ENCODE measurements around the gene GALNT17. TPM values are rescaled to one million over a fixed set of nuclear protein-coding genes. Genes with fewer than 3 reads are reported as not detected.

GALNT17 gene
- total RNA-seq, 1 donor from 2014 or later: 3.9 TPM

GRCh38 chr7:71120096-71120495 is 11.8 kb upstream of the GALNT17 start:
- Mint-ChIP-seq H3K4me3 (ENCODE audit: low read depth) (no peak overlapping the region), H3K27ac (no peak overlapping the region), H3K36me3 (ENCODE audit: insufficient read depth) (no peaks in the 10 kb centered on the region), H3K27me3 (no peaks in the 10 kb centered on the region), H3K4me1 (ENCODE audit: low read depth) (no peaks in the 10 kb centered on the region), H3K9me3 (ENCODE audit: low read depth) (no peaks in the 10 kb centered on the region)
- TF ChIP-seq CTCF (IDR thresholded peaks at IDR 0.05; ENCODE audit: unreplicated experiment): no peak
- DNase-seq (ENCODE audit: low spot score, unreplicated experiment): no peak

- peaks cover 36% of the 10 kb centered on the region for H3K27me3 Mint-ChIP-seq
These were observed 2.8 kb upstream of the GALNT17 start for GRCh38 chr7:71129126-71129525.

GRCh38 chr7:71130031-71130679 is 1.8 kb upstream of the GALNT17 start:
- no peak overlapping the region for H3K27ac Mint-ChIP-seq

More at GRCh38 chr7:71129126-71129525, 2.8 kb upstream of the GALNT17 start:
- Mint-ChIP-seq H3K36me3 (ENCODE audit: insufficient read depth) (no peaks in the 10 kb centered on the region), H3K27ac (no peak overlapping the region), H3K9me3 (ENCODE audit: low read depth) (no peaks in the 10 kb centered on the region), H3K4me3 (ENCODE audit: low read depth) (no peak overlapping the region), H3K4me1 (ENCODE audit: low read depth) (peaks cover 4% of the 10 kb centered on the region)
- TF ChIP-seq CTCF (IDR thresholded peaks at IDR 0.05; ENCODE audit: unreplicated experiment): no peak
- DNase-seq (ENCODE audit: low spot score, unreplicated experiment): no peak

GRCh38 chr7:71131256-71132126 is 453 bp upstream of the GALNT17 start:
- H3K4me1 Mint-ChIP-seq (ENCODE audit: low read depth): peaks cover 4% of the 10 kb centered on the region
- peaks cover 49% of the 10 kb centered on the region for H3K27me3 Mint-ChIP-seq
- no peak overlapping the region for H3K27ac Mint-ChIP-seq

More at GRCh38 chr7:71130031-71130679, 1.8 kb upstream of the GALNT17 start:
- no peaks in the 10 kb centered on the region for H3K36me3 Mint-ChIP-seq (ENCODE audit: insufficient read depth)
- peaks cover 4% of the 10 kb centered on the region for H3K4me1 Mint-ChIP-seq (ENCODE audit: low read depth)
- DNase-seq (ENCODE audit: low spot score, unreplicated experiment): no peak
- no peaks in the 10 kb centered on the region for H3K9me3 Mint-ChIP-seq (ENCODE audit: low read depth)
- H3K27me3 Mint-ChIP-seq: peaks cover 42% of the 10 kb centered on the region
- H3K4me3 Mint-ChIP-seq (ENCODE audit: low read depth): peak overlapping the region; percentile 82
- no peak for TF ChIP-seq CTCF (IDR thresholded peaks at IDR 0.05; ENCODE audit: unreplicated experiment)

More at GRCh38 chr7:71131256-71132126, 453 bp upstream of the GALNT17 start:
- DNase-seq (ENCODE audit: low spot score, unreplicated experiment): peak; percentile 65
- Mint-ChIP-seq H3K4me3 (ENCODE audit: low read depth) (peak overlapping the region; percentile 82), H3K36me3 (ENCODE audit: insufficient read depth) (no peaks in the 10 kb centered on the region), H3K9me3 (ENCODE audit: low read depth) (no peaks in the 10 kb centered on the region)
- TF ChIP-seq CTCF (IDR thresholded peaks at IDR 0.05; ENCODE audit: unreplicated experiment): peak; percentile 28

Data from progenitor cell of endocrine pancreas (in vitro differentiated cells).